AG04449 (cell line): ENCODE measurements around the gene SNTN.
"Not testable (repeated sequence)": the region's sequence is repeated elsewhere in the genome, so short reads cannot be mapped to it uniquely, and the experiment has no call there.

Experiments used
- CTCF ChIA-PET: fragments of 350-600 bp; formaldehyde crosslinking; extraction: SDS; loops from one replicate; lab custom pipeline; 2021; ENCODE audit warnings: antibody characterized with exemption; lab: Yijun Ruan, JAX
- POLR2A ChIA-PET: fragments of 400-600, 350-600 bp; formaldehyde crosslinking; extraction: SDS; loops from one replicate; lab custom pipeline; 2020; ENCODE audit warnings: antibody characterized with exemption, inconsistent platforms; lab: Yijun Ruan, JAX
- DNase-seq: peaks from one replicate; pipeline ENCODE4 v3.0.0-alpha.2; 2010; ENCODE audit warnings: low read depth, low spot score
- H3K4me3 ChIP-seq: 2 replicates; pipeline ENCODE4 v1.5.1; 2011; ENCODE audit warnings: low read depth, mild to moderate bottlenecking, control low read depth, low read length
- TF ChIP-seq, protein P1 (sequence below): IDR thresholded peaks from one replicate; pipeline ENCODE4 v1.5.1; 2011; ENCODE audit warnings: mild to moderate bottlenecking, moderate library complexity, low read length, control low read depth, inconsistent platforms; ENCODE audit not compliant: insufficient read depth; ENCODE audit errors: missing control alignments

SNTN gene

DNA sequence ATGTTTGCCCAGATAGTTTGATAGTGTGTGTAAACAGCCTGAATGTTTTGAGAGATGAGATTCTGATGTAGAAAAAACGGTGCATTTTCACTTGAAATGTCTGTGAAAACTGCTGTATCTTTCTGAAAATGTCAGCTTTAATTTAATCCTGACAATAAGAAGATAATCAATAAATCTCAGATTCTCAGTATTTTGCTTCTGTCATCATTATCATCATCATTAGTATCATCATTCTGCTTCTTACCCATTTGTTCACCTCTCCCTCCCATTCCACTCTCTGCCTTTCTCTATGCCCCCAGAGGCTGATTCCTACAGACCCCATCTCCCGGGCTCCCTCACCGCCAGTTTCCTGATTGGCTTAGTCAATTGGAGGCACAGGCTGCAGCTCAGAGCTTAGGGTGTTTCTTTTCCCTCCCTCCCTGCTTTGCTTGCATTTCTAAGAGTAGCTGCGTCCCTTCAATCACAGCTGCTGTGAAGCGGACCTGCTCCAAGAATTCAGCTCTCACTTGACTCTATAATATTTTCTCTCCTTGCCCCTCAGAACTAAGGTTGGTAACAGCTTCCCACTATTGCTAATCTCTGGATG lies 8.2 kb upstream of the SNTN start:
- ChIA-PET POLR2A (no interaction called here), CTCF (no interaction called here)
- DNase-seq = no peak
- TF ChIP-seq, protein P1, sequence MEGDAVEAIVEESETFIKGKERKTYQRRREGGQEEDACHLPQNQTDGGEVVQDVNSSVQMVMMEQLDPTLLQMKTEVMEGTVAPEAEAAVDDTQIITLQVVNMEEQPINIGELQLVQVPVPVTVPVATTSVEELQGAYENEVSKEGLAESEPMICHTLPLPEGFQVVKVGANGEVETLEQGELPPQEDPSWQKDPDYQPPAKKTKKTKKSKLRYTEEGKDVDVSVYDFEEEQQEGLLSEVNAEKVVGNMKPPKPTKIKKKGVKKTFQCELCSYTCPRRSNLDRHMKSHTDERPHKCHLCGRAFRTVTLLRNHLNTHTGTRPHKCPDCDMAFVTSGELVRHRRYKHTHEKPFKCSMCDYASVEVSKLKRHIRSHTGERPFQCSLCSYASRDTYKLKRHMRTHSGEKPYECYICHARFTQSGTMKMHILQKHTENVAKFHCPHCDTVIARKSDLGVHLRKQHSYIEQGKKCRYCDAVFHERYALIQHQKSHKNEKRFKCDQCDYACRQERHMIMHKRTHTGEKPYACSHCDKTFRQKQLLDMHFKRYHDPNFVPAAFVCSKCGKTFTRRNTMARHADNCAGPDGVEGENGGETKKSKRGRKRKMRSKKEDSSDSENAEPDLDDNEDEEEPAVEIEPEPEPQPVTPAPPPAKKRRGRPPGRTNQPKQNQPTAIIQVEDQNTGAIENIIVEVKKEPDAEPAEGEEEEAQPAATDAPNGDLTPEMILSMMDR = no peak
- no peak overlapping the region for H3K4me3 ChIP-seq

DNA sequence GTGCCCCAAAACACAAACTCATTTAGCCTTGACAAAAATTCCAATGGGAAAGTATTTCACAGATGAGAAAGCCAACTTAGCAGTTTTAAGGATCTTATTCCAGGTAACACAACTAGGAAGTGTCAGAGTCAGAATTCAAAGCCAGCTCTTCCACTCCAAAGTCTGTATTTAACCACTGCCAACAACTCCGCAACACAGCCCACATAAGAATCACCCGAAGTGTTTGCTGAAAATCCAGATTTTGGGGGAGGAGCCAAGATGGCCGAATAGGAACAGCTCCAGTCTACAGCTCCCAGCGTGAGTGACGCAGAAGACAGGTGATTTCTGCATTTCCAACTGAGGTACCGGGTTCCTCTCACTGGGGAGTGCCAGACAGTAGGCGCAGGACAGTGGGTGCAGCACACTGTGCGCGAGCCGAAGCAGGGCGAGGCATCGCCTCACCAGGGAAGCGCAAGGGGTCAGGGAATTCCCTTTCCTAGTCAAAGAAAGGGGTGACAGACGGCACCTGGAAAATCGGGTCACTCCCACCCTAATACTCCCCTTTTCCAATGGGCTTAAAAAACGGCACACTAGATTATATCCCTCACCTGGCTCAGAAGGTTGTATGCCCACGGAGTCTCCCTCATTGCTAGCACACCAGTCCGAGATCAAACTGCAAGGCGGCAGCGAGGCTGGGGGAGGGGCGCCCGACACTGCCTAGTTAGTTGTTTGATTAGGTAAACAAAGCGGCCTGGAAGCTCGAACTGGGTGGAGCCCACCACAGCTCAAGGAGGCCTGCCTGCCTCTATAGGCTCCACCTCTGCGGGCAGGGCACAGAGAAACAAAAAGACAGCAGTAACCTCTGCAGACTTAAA lies 7.3 kb upstream of the SNTN start:
- H3K4me3 ChIP-seq, DNase-seq, CTCF ChIA-PET, POLR2A ChIA-PET: not testable (repeated sequence)

DNA sequence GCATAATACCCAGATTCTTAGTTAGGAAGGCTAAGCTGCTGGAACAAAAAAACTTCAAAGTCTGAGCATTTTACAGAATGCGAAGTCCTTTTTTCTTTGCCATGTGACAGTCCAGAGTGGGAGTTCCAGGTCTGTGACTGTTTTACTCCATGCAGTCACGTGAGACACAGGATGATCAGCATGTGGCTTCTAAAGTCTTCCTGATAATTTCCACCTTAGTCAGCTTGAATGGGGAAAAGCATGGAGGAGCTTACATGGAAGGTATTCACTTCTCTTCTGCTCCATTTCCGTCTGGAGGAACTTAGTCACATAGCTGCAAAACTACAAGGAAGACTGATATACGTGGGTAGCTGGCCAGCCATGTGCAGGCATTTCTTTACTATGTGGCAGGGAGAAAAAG lies 1.7 kb downstream of the SNTN start:
- CTCF ChIA-PET = no interaction called here

DNA sequence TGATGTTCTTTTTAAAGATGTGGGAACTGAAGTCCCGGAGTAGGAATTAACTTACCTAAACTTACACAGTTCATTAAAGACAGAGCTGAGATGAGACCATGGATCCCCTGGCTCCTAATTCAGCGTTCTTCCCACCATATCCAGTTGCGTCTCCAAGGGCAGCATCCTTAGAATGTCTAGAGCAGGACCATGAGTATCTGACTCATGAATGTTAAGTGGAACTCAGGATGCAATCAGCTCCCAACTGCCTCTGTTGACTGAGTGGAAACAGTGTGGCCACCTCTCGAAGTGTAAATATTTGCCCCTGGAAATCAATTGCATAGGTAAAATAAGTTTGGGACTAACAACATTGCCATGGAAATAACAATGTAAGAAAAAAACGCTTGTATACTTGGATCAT lies 2.5 kb downstream of the SNTN start:
- no peak overlapping the region for H3K4me3 ChIP-seq
- ChIA-PET POLR2A (no interaction called here), CTCF (interaction anchor here (1.1 kb wide), 1 partner anchor 164 kb away, joined by 3 read pairs; no protein-coding TSS in a partner anchor)
- no peak for DNase-seq
- TF ChIP-seq, protein P1 = no peak

More for the DNA sequence above, 1.7 kb downstream of the SNTN start:
- no peak overlapping the region for H3K4me3 ChIP-seq
- POLR2A ChIA-PET = no interaction called here
- TF ChIP-seq, protein P1 = no peak
- no peak for DNase-seq

DNA sequence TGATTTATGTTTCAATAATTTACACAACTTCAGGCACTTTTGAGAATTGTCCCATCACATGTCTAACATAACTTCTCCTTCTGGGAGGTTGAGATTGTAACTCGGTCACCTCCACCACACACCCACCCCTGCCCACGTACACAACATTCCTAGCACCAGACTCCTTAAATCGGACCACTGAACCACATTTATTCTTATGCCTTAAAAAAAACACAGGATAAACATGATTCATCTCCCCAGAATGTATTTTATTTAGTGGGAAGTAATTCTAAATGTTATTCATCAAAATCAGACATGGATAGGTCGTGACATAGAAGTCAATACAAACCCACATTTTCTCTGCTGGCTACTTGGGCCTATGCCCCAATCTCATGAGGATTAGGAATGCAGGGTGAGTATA lies 3.0 kb downstream of the SNTN start:
- POLR2A ChIA-PET = no interaction called here
- peak; percentile 92 for DNase-seq
- TF ChIP-seq, protein P1 = no peak
- H3K4me3 ChIP-seq = no peak overlapping the region
- CTCF ChIA-PET = interaction anchor here (0.9 to 1.1 kb wide), 2 partner anchors 163 to 305 kb away, joined by 3 read pairs; no protein-coding TSS in a partner anchor

DNA sequence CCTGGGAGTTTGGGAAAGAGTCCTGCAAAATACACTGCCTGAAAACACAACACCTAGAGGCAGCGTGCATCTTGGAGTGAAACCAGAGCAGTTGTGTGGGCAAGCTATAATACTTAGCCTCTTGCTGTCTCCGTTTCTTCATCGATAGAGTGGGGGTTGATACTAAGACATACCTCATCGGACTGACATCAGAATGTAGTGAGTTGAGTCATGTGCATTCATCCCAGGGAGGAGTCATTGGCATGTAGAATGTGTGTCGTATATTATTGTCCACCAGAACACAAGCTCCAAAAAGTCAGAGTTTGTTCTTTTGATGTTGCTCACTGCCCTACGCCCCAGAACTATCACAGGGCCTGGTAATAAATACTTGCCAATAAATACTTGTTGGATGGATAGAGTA lies 4.3 kb downstream of the SNTN start:
- H3K4me3 ChIP-seq = no peak overlapping the region
- POLR2A ChIA-PET = no interaction called here
- peak; percentile 34 for DNase-seq
- CTCF ChIA-PET = interaction anchor here (1.0 to 1.5 kb wide), 3 partner anchors 18 to 307 kb away, joined by 3 to 8 read pairs (median 4); partner anchors contain the start of gene C3orf49
- TF ChIP-seq, protein P1 = no peak
